Stimulated activated CD8-positive, alpha-beta memory T cell treated with anti-CD3 and anti-CD28 coated beads, Interleukin-4, amount 100 ng/mL, for 1 hour (primary cell): ENCODE results near the gene GRIN3A.
"Not testable (repeated sequence)": the region's sequence is repeated elsewhere in the genome, so short reads cannot be mapped to it uniquely, and the experiment has no call there.

Experiments
- DNase-seq, 2 donors: peaks; one replicate each; pipeline ENCODE4 v3.0.0-alpha.2; 2020; ENCODE audit warnings: low read depth in 2 of 2, low spot score in 1 of 2

The GRIN3A gene

GRCh38 chr9:101738566-101739183, at the start of gene GRIN3A:
Gene GRIN3A, minus strand, starts transcription at chr9:101738647. Its CDS starts 668 bp downstream, at chr9:101737979.
- DNase-seq, result no peak

DNA sequence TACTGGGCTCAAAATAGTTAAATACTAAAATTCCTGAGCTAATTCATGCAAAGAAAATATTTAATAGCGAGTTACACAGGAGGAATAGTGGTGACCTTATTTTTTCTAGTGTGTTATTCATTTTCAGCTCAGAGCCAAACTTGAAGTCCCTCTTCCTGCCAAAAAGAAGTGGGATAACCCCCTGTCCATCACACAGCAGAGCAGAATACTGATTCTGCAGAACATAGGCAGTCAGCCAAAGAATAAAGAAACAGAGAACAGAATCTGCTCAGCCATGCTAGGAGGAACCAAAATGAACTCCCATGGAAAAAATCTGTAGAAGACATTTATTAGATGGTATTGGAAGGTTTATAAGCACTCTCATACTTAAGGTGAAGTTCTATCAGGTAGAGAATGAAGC, 49.4 kb upstream of the GRIN3A start:
- DNase-seq, result no peak

DNA sequence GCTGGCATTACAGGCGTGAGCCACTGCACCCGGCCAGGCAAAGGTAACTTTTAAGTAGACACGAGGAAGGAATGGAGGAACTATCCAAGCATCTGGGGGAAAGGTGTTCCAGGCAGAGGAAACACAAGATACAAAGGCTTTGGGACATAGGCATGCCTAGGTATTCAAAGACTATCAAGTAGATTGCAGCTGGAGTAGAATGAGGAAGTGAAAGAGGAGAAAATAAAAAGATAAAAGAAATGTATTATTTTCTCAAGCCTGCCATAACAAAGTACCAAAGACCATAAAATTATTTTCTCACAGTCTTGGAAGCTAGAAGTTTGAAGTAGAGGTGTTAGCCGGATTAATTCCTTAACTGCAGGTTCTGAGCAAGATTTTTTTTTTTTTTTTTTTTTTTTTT, 39.9 kb upstream of the GRIN3A start:
- no peak for DNase-seq

GRCh38 chr9:101764472-101764871, 26.0 kb upstream of the GRIN3A start:
- DNase-seq, result no peak

GRCh38 chr9:101758304-101758930, 20.0 kb upstream of the GRIN3A start:
- DNase-seq, result no peak

GRCh38 chr9:101753716-101754115, 15.3 kb upstream of the GRIN3A start:
- DNase-seq, result no peak

DNA sequence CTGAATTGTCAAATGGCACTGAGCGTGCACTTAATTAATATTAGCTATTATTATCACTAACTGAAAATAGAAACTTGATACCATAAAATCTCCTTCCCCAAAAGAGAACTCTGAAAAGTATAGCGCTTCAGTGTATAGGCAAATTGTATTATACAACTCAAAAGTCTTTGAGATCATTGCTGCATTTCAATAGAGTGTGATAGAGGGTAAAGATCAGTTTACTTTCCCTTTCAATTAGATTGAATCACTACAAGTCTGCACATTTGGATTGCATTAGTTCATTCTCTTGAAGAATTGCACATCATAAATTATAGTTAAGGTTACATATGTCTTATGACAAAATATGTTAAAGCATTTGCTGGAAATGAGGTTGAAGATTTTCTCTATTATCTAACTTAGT, 13.4 kb upstream of the GRIN3A start:
- no peak for DNase-seq

- DNase-seq, result no peak
Measured at GRCh38 chr9:101739311-101739710, 864 bp upstream of the GRIN3A start.

GRCh38 chr9:101737705-101738565, 512 bp downstream of the GRIN3A start:
- no peak for DNase-seq

DNA sequence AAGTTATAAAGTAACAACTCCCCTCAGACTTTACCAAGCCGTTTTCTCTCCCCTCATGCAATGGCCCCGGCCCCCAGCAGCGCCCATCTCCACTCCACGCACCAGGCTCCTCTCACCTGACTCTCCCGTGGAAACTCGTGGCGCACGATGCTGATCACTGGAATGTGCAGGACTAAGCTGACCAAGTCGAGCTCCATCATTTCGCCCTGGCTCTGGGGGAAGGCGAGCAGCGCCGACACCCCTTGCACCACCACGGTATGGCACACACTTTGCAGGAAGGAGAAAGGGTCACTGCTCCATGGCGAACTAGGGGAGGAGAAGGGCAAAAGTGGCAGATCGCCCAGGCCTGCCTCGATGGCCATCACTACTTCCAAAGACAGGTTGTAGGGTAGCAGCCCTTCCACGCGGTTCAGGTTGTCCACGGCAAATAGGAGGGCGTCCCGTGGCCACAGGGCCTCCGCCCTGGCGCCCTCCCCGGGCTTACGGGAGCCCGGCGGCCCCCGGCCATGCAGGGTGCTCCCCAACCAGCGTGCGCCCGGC, 1.2 kb downstream of the GRIN3A start:
- DNase-seq, result no peak

- DNase-seq, result no peak
Measured at GRCh38 chr9:101736717-101737116, 1.7 kb downstream of the GRIN3A start.

- DNase-seq, result no peak
Measured at GRCh38 chr9:101731429-101731828, 7.0 kb downstream of the GRIN3A start.

DNA sequence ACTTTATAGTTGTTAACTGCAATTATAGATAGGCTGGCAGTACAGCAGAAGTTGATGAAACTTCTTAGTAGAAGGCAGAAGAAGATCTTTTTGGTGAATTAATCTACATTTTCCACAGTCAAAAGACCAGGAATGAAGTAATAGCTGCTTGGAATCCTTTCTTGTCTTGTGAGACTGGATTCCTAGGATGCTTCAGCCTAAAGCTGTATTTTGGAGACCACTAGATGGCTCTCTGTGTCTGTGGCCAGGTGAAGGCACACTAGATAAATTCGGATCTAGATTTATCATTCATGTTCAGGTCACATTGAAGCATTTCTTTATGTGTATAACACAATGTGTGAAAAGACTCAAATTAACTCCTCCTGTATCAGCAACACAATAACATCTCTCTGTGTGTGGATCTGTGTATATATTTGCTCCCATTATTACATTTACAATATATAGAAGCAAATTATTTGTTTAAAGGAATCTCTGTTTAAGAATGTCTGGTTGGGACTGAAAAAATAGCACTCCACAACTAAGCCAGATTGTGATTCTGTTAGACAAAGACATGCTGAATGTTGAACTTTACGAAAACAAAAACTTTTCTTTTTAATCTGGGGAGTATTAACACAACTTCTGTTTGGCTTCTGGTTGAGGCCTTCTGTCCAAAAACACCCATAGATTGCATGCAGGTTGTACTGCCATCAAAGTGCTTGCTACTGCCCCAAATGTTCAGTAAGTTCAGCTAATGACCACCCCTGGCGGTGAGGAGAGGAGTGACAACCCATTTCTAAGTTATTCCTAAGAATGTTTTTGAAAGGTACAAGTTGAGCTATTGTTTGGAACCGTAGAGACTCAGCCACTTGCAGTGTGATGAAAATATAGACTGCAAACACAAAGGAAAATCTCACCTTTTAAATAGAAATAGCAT, 10.6 kb downstream of the GRIN3A start:
- no peak for DNase-seq

DNA sequence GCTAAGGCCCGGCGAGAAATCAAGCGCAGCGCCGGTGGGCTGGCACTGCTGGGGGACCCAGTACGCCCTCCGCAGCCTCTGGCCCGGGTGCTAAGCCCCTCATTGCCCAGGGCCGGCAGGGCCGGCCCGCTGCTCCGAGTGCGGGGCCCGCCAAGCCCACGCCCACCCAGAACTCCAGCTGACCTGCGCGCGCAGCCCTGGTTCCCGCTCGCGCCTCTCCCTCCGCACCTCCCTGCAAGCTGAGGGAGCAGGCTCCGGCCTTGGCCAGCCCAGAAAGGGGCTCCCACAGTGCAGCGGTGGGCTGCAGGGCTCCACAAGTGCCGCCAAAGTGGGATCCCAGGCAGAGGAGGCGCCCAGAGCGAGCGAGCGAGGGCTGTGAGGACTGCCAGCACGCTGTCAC, 14.2 kb downstream of the GRIN3A start:
- DNase-seq, result not testable (repeated sequence)

DNA sequence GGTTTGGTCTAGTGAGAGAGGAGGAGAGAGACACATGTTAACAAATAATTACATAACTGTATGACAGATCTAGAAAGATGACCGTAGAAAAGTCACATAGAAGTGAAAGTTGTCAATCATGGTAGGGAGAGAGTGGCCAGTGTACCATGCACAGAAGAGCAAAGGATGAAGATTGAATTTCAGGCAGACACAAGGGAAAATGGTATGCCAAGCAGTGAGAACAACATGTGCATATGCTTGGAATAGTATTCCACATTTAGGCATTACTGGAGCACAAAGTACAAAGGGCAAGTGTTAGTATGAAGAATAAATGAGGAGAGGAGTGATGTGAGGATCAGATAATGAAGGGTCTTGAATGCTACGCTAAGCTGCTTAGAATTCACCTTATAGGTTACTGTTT, 20.3 kb downstream of the GRIN3A start:
- DNase-seq, result no peak

DNA sequence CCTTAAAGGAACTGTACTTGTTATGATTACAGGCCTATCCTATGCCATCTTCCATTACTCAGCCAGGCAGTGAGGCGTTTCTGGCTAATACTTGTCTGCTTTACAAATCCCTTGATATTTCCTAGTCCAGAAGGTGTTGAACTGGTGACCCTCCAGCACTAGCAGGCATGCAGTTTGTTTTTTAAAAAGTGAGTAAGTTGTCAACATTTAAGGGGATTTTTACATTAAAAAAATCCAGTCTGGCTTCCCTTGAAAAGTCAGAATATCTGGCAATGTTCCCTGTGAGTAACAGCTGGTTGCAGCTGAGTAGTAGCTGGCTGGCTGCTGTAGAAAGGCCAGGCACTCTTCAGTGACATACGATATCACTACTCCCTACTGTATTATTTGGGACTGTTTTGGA, 21.8 kb downstream of the GRIN3A start:
- DNase-seq, result no peak

GRCh38 chr9:101711330-101711941, 27.0 kb downstream of the GRIN3A start:
- DNase-seq, result no peak

GRCh38 chr9:101708855-101709254, 29.6 kb downstream of the GRIN3A start:
- DNase-seq, result no peak

- no peak for DNase-seq
Measured at GRCh38 chr9:101707721-101708120, 30.7 kb downstream of the GRIN3A start.

- DNase-seq, result no peak
Measured at GRCh38 chr9:101706997-101707396, 31.4 kb downstream of the GRIN3A start.
